Liver (tissue), 9 donors: Measurements from ENCODE around the gene HYCC1. TPM values are rescaled to one million over a fixed set of nuclear protein-coding genes. Genes with fewer than 3 reads are reported as not detected.

ENCODE experiments used
- DNase-seq: peaks from one replicate; pipeline ENCODE4 v3.0.0-alpha.2; 2017; ENCODE audit warnings: low spot score
- H3K27ac ChIP-seq, 2 donors: one replicate each; pipeline ENCODE4 v1.7.0; 2013; ENCODE audit warnings: inconsistent platforms in 2 of 2, low read length in 2 of 2, control low read depth in 1 of 2, low read depth in 1 of 2, mild to moderate bottlenecking in 1 of 2
- H3K27me3 ChIP-seq, 4 donors: one replicate each; pipeline versions ENCODE4 v1.6.1 to v1.7.0; 2013; ENCODE audit warnings: low read length in 3 of 4, inconsistent platforms in 1 of 4, mild to moderate bottlenecking in 1 of 4, moderate library complexity in 1 of 4; ENCODE audit not compliant: control insufficient read depth in 4 of 4, insufficient read depth in 4 of 4
- H3K36me3 ChIP-seq, 4 donors: one replicate each; pipeline versions ENCODE4 v1.6.1 to v1.7.0; 2013; ENCODE audit warnings: low read length in 3 of 4, mild to moderate bottlenecking in 3 of 4, low read depth in 1 of 4, moderate library complexity in 1 of 4; ENCODE audit not compliant: control insufficient read depth in 4 of 4, insufficient read depth in 3 of 4
- H3K4me1 ChIP-seq, 4 donors: one replicate each; pipeline versions ENCODE4 v1.6.1 to v1.7.0; 2013; ENCODE audit warnings: low read length in 3 of 4, mild to moderate bottlenecking in 3 of 4, moderate library complexity in 1 of 4; ENCODE audit not compliant: control insufficient read depth in 4 of 4, insufficient read depth in 4 of 4
- H3K4me3 ChIP-seq, 3 donors: one replicate each; pipeline versions ENCODE4 v1.6.1 to v1.7.0; 2013; ENCODE audit warnings: low read length in 3 of 3, control low read depth in 1 of 3, low read depth in 1 of 3, mild to moderate bottlenecking in 1 of 3
- H3K9ac ChIP-seq, 2 donors: one replicate each; pipeline ENCODE4 v1.7.0; 2013; ENCODE audit warnings: low read length in 2 of 2, mild to moderate bottlenecking in 2 of 2, moderate library complexity in 2 of 2, control low read depth in 1 of 2, low read depth in 1 of 2
- H3K9me3 ChIP-seq, 4 donors: one replicate each; pipeline versions ENCODE4 v1.6.1 to v1.7.0; 2013; ENCODE audit warnings: low read length in 3 of 4; ENCODE audit not compliant: control insufficient read depth in 4 of 4
- EGR1 ChIP-seq, 2 donors: IDR thresholded peaks; 2 replicates each; pipeline ENCODE4 v1.6.1; 2016 to 2018; ENCODE audit warnings: antibody characterized with exemption in 2 of 2, low read depth in 2 of 2
- FOXA1 ChIP-seq: IDR thresholded peaks from 2 replicates; pipeline ENCODE4 v1.6.1; 2016; ENCODE audit warnings: antibody characterized with exemption
- FOXA2 ChIP-seq: IDR thresholded peaks from 2 replicates; pipeline ENCODE4 v1.6.1; 2016; ENCODE audit warnings: antibody characterized with exemption
- HNF4A ChIP-seq, 2 donors: conservative IDR thresholded peaks; 2 replicates each; pipeline ENCODE4 v1.6.1; 2016; ENCODE audit warnings: antibody characterized with exemption in 2 of 2, mild to moderate bottlenecking in 2 of 2
- HNF4G ChIP-seq: IDR thresholded peaks from 2 replicates; pipeline ENCODE4 v1.6.1; 2016; ENCODE audit warnings: antibody characterized with exemption
- JUND ChIP-seq, 2 donors: IDR thresholded peaks; 2 replicates each; pipeline ENCODE4 v1.6.1; 2016; ENCODE audit warnings: antibody characterized with exemption in 2 of 2
- NR2F2 ChIP-seq: IDR thresholded peaks from 2 replicates; pipeline ENCODE4 v1.6.1; 2016; ENCODE audit warnings: antibody characterized with exemption
- RAD21 ChIP-seq, 2 donors: IDR thresholded peaks; 2 replicates each; pipeline ENCODE4 v1.6.1; 2016; ENCODE audit warnings: antibody characterized with exemption in 2 of 2, mild to moderate bottlenecking in 2 of 2
- RXRA ChIP-seq, 2 donors: IDR thresholded peaks; 2 replicates each; pipeline ENCODE4 v1.6.1; 2017 to 2018; ENCODE audit warnings: antibody characterized with exemption in 2 of 2, mild to moderate bottlenecking in 1 of 2
- YY1 ChIP-seq: IDR thresholded peaks from 2 replicates; pipeline ENCODE4 v1.6.1; 2016; ENCODE audit warnings: antibody characterized with exemption, mild to moderate bottlenecking
- WGBS: extraction: QIAGEN DNeasy Blood & Tissue Kit; methylation state at CpG from one replicate; pipeline ENCODE4 v1.1.7; 2013; 5-methylcytosine and 5-hydroxymethylcytosine counted together
- polyA plus RNA-seq, 2 donors: library from polyadenylated mRNA; stranded (reverse) in 1 of 2; unstranded in 1 of 2; fragments of 200-250 nt in 1 of 2; fragments of >200 nt in 1 of 2; fragmentation: Nextera tagmentation in 1 of 2; extraction: Ambion mirVana in 1 of 2; gene quantifications; one replicate each; pipeline versions ENCODE4 v1.2.1 to v1.2.3, GENCODE V29; 2013 to 2015
- total RNA-seq, 2 donors: library from RNA; depleted of rRNA; stranded (reverse); fragments of >200 nt; gene quantifications; one replicate each; pipeline ENCODE4 v1.2.3, GENCODE V29; 2014
- TF ChIP-seq, protein P1 (sequence below): fragments of 150-350 bp; IDR thresholded peaks from 2 replicates; pipeline ENCODE4 v1.5.1; 2017; ENCODE audit warnings: improper control_type of control experiment, low read depth, low read length; ENCODE audit not compliant: missing input control
- TF ChIP-seq, protein P2 (sequence below): IDR thresholded peaks from 2 replicates; pipeline ENCODE4 v1.6.1; 2016; ENCODE audit warnings: antibody characterized with exemption
- TF ChIP-seq, protein P3 (sequence below): IDR thresholded peaks from 2 replicates; pipeline ENCODE4 v1.6.1; 2016; ENCODE audit warnings: antibody characterized with exemption
- TF ChIP-seq, protein P4 (sequence below): IDR thresholded peaks from 2 replicates; pipeline ENCODE4 v1.6.1; 2016; ENCODE audit warnings: antibody characterized with exemption, mild to moderate bottlenecking
- donor health status: healthy.
- donor health status: healthy.
- donor health status: healthy.
- donor health status: healthy.
- donor health status: healthy.

Gene HYCC1
- total and polyA plus RNA-seq, 4 donors = 5.6 to 19.0 (median 10.6) TPM

DNA sequence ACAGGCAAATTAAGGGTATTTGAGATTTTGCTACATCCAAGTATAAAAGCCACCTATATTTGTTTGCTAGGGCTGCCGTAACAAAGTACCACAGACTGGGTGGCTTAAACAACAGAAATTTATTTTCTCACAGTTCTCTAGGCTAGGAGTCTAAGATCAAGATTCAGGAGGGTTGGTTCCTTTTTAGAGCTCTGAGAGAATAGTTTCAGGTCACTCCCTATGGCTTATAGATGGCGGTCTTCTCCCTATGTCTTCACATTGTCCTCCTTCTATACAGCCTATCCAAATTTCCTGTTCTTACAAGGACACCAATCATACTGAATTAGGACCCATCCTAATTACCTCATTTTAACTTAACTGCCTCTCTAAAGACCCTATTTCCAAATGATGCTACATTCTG is 11.2 kb downstream of the HYCC1 start:
- Histone ChIP-seq H3K27ac (no peak overlapping the region), H3K9ac (no peak overlapping the region), H3K4me3 (no peak overlapping the region), H3K36me3 (no peaks in the 10 kb centered on the region), H3K27me3 (no peaks in the 10 kb centered on the region), H3K4me1 (peaks cover 0 to 3% (median under 1%) of the 10 kb centered on the region in 4 donors), H3K9me3 (no peaks in the 10 kb centered on the region)
- TF ChIP-seq, protein P1, sequence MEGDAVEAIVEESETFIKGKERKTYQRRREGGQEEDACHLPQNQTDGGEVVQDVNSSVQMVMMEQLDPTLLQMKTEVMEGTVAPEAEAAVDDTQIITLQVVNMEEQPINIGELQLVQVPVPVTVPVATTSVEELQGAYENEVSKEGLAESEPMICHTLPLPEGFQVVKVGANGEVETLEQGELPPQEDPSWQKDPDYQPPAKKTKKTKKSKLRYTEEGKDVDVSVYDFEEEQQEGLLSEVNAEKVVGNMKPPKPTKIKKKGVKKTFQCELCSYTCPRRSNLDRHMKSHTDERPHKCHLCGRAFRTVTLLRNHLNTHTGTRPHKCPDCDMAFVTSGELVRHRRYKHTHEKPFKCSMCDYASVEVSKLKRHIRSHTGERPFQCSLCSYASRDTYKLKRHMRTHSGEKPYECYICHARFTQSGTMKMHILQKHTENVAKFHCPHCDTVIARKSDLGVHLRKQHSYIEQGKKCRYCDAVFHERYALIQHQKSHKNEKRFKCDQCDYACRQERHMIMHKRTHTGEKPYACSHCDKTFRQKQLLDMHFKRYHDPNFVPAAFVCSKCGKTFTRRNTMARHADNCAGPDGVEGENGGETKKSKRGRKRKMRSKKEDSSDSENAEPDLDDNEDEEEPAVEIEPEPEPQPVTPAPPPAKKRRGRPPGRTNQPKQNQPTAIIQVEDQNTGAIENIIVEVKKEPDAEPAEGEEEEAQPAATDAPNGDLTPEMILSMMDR = no peak
- TF ChIP-seq RAD21 (IDR thresholded peaks at IDR 0.05) (no peak), NR2F2 (no peak)
- WGBS = 96% methylated on average over 2 of the region's 2 CpGs
- no peak for DNase-seq

DNA sequence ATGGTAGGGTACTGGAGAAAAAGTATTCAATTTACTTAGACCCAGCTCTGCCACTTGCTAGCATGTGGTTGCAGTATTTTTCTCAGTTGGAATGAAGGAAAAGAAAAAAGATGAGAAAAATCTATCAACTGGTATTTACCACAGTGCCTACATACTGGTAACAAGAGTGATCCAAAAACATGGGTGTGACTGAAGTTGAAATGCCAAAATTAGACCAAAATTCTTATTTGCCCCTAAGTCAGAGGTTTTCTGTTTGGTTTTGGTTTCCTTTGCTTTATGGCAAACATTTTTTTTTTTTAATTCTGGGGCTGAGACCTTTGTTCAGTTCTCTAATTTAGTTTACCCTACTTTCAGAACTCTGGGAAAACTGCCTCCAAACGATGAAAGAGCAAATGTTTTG is 12.3 kb downstream of the HYCC1 start:
- H3K27me3 ChIP-seq = no peaks in the 10 kb centered on the region
- H3K27ac ChIP-seq = no peak overlapping the region
- H3K9ac ChIP-seq = no peak overlapping the region
- TF ChIP-seq YY1 (no peak), RXRA (IDR thresholded peaks at IDR 0.05) (no peak), JUND (IDR thresholded peaks at IDR 0.05) (no peak), EGR1 (IDR thresholded peaks at IDR 0.05; ENCODE audit: low read depth in 2 of 2) (no peak), FOXA2 (no peak), HNF4A (conservative IDR thresholded peaks at IDR 0.05) (no peak), HNF4G (no peak)
- TF ChIP-seq, protein P1 = no peak
- TF ChIP-seq, protein P2, sequence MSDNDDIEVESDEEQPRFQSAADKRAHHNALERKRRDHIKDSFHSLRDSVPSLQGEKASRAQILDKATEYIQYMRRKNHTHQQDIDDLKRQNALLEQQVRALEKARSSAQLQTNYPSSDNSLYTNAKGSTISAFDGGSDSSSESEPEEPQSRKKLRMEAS = no peak
- TF ChIP-seq, protein P3, sequence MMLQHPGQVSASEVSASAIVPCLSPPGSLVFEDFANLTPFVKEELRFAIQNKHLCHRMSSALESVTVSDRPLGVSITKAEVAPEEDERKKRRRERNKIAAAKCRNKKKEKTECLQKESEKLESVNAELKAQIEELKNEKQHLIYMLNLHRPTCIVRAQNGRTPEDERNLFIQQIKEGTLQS = no peak
- H3K9me3 ChIP-seq = no peaks in the 10 kb centered on the region
- DNase-seq = no peak
- no peaks in the 10 kb centered on the region for H3K36me3 ChIP-seq
- no peak overlapping the region for H3K4me3 ChIP-seq
- peaks cover 0 to 3% (median under 1%) of the 10 kb centered on the region in 4 donors for H3K4me1 ChIP-seq
- WGBS = 21% methylated on average over 1 of the region's 1 CpG

DNA sequence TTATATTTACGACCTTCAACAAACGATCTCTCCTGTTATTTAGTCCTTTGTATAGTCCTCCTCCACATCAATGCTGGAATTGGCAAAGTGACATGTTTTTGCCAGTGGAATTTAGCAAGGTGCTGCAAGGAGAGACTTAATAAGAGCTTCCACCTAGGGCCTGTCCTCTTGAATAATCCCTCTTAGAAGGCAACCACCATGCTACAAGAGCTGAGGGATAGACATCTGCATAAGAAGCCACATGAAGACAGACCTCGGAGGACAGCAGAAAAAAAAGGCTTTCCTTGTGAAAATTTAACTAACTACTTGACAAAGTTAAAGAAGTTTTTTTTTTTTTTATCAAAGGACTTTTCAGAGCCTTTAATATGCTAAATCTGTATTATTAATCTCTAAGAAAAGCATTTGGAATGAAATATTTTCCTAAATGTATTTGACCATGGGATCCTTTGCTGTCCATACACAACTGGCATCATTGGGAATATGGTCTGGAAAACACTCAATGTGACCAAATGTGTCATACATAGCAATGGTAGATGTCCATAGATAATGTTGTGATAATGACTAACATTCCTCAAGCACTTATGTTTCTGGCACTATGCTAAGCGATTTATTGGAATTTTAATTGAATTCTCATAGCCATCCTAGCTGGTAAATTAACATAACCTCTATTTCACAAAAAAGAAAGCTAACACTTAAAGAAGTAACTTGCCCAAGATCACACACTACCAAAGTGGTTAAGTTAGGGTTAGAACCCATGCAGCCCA is 13.2 kb downstream of the HYCC1 start:
- no peak overlapping the region for H3K9ac ChIP-seq
- H3K4me3 ChIP-seq = no peak overlapping the region
- WGBS = 93% methylated on average over 4 of the region's 4 CpGs
- peaks cover 0 to 3% (median under 1%) of the 10 kb centered on the region in 4 donors for H3K4me1 ChIP-seq
- no peaks in the 10 kb centered on the region for H3K9me3 ChIP-seq
- H3K27ac ChIP-seq = no peak overlapping the region
- no peak for DNase-seq
- no peaks in the 10 kb centered on the region for H3K27me3 ChIP-seq
- H3K36me3 ChIP-seq = no peaks in the 10 kb centered on the region
- TF ChIP-seq, protein P1 = no peak
- TF ChIP-seq, protein P4, sequence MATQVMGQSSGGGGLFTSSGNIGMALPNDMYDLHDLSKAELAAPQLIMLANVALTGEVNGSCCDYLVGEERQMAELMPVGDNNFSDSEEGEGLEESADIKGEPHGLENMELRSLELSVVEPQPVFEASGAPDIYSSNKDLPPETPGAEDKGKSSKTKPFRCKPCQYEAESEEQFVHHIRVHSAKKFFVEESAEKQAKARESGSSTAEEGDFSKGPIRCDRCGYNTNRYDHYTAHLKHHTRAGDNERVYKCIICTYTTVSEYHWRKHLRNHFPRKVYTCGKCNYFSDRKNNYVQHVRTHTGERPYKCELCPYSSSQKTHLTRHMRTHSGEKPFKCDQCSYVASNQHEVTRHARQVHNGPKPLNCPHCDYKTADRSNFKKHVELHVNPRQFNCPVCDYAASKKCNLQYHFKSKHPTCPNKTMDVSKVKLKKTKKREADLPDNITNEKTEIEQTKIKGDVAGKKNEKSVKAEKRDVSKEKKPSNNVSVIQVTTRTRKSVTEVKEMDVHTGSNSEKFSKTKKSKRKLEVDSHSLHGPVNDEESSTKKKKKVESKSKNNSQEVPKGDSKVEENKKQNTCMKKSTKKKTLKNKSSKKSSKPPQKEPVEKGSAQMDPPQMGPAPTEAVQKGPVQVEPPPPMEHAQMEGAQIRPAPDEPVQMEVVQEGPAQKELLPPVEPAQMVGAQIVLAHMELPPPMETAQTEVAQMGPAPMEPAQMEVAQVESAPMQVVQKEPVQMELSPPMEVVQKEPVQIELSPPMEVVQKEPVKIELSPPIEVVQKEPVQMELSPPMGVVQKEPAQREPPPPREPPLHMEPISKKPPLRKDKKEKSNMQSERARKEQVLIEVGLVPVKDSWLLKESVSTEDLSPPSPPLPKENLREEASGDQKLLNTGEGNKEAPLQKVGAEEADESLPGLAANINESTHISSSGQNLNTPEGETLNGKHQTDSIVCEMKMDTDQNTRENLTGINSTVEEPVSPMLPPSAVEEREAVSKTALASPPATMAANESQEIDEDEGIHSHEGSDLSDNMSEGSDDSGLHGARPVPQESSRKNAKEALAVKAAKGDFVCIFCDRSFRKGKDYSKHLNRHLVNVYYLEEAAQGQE = no peak
- TF ChIP-seq EGR1 (IDR thresholded peaks at IDR 0.05; ENCODE audit: low read depth in 2 of 2) (no peak), FOXA2 (no peak), RXRA (IDR thresholded peaks at IDR 0.05) (no peak), FOXA1 (no peak), RAD21 (IDR thresholded peaks at IDR 0.05) (no peak), HNF4A (conservative IDR thresholded peaks at IDR 0.05) (no peak)
- TF ChIP-seq, protein P3 = no peak
- TF ChIP-seq, protein P2 = no peak
